ENCODE measurements around the gene PTPN14. TPM values are rescaled to one million over a fixed set of nuclear protein-coding genes. Genes with fewer than 3 reads are reported as not detected.

The PTPN14 gene
- polyA plus RNA-seq, 3 donors: 36.3 to 37.6 (median 36.4) TPM

DNA sequence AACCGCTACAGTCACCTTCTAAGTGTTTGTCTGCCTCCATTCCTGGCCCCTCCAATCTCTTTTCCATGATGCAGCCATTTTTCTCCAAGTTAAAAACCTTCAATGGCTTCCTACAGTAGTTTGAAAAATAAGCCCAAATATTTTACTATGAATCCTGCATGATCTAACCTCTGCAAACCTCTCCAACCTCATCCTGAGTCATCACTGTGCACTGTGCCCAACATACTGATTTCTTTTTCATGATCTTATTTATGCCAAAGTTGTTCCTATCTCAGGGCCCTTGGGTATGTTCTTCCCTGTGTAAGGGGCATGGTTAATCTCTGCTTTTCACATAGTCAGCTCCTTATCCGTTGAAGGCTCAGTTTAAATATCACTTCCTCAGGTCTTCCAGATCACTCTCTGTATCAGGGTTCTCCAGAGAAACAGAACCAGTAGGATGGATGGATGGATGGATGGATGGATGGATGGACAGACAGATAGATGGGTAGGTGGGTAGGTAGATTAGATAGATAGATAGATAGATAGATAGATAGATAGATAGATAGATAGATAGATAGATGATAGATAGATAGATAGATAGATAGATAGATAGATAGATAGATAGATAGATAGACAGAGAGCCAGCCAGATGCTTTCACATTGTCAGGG, 18.1 kb upstream of the PTPN14 start:
- DNase-seq (ENCODE audit: low read depth in 3 of 3, low spot score in 2 of 3): no peak

DNA sequence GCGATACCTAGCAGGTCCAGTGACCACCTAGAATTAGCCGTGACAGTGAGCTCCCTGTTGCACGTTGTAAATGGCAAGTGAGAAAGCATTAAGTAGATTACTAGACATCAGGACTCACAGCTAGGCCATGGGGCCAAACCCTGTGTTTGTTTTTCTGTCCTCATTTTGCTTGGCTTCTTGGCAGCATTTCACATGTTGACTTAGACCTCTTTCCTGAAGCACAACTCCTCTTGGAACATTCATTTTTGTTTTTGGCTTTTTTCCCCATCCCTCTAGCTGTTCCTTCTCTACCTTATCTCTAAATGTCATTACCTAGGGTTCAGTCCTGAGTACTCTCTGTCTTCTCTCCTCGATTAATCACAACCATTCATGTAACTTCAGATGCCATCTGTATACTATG, 16.9 kb upstream of the PTPN14 start:
- DNase-seq (ENCODE audit: low read depth in 3 of 3, low spot score in 2 of 3): no peak

DNA sequence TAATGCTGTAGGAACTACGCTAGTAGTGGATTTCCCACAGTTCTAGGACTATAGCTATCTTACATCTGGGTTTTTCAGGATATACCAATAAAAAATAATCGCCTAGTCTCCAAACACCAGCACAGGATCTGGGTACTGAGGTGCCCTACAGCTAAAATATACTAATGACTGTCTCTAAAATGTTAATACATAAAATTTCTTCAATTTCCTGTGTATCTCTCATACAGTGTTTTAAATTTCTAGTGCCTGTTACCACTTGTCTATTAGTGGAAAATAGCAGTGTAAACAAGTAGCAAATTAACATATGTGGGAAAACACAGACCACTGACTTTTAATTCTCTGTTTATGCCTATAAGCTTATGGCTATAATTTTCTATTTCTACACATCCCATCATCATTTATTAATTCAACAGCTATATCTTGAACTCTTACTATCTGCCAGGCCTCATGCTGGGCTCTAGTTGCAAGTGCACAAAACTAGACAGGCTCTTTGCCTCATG, 16.1 kb upstream of the PTPN14 start:
- no peak for DNase-seq (ENCODE audit: low read depth in 3 of 3, low spot score in 2 of 3)

DNA sequence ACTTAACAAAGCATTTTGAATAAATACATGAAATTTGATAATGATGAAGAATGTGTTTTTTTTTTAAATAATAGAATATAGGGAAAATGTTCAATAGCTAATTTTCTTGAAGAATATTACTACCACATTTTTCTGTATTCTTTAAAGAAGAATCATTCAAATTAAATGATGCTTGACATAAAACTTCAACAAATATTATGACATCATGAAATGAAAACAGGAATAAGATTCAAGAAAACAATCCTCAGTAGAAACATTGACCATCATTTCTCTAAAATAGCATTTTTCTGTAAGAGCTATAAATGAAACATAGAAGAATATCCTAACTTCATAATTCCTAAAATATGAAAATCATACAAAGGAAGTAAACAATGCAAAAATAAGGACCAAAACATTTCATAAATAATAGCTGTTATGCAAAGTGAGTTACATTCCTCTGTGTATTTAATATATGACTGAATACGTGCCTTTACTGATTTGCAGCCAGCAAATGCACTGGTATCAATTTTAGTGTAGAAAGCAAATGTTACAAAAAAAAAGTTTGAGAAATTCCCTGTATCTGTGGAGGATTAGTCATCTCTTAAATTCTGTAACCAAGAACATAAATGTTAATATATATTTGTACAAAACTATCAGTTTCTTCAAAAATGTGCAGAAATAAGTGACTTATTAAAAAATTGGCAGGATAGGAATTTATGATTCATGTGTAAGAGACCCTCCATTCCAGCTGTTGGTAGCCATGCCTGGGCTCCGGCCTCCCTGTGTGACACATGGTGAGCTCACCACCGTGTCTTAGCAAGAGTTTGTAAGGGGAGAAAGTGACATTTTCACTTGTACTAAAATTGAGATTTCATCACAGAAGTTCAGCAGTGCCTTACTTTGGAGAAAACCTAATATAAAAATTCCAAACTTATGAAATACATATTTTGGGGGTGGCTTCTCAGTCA, 15.0 kb upstream of the PTPN14 start:
- no peak for DNase-seq (ENCODE audit: low read depth in 3 of 3, low spot score in 2 of 3)

DNA sequence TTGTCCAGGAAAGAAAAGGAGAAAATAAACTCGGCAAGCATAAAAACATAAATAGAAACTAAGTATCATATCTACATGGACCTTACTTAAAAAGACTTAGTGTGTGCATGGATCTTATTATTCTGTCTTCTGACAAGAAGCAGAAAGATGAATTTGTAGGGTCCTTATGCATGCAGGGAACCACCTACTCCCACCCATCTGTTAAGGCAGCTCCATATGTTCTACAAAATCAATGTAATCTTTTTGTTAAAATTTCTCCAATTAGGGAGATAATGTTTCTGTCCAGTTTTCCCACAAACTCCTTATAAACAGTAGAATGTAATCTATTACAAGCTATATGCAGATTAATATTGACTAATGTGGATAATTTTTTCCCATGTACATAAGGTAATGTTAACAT, 13.9 kb upstream of the PTPN14 start:
- no peak for DNase-seq (ENCODE audit: low read depth in 3 of 3, low spot score in 2 of 3)

DNA sequence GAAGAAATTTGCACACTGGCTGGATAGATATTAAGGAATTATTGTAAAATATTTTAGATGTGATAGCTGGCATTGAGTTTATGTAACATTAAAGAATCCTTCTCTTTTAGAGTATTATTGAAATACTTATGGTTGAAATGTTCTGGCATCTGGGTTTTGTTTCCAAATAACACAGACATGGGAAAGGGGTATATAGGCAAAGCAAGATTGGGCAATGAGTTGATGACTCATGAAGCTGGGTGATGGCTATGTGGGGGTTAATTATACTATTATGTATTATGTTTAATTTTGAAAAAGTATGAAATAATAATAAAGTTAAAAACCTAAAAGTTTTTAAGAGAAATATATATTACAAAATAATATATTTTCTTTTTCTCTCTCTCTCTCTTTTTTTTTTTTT, 12.5 kb upstream of the PTPN14 start:
- no peak for DNase-seq (ENCODE audit: low read depth in 3 of 3, low spot score in 2 of 3)

DNA sequence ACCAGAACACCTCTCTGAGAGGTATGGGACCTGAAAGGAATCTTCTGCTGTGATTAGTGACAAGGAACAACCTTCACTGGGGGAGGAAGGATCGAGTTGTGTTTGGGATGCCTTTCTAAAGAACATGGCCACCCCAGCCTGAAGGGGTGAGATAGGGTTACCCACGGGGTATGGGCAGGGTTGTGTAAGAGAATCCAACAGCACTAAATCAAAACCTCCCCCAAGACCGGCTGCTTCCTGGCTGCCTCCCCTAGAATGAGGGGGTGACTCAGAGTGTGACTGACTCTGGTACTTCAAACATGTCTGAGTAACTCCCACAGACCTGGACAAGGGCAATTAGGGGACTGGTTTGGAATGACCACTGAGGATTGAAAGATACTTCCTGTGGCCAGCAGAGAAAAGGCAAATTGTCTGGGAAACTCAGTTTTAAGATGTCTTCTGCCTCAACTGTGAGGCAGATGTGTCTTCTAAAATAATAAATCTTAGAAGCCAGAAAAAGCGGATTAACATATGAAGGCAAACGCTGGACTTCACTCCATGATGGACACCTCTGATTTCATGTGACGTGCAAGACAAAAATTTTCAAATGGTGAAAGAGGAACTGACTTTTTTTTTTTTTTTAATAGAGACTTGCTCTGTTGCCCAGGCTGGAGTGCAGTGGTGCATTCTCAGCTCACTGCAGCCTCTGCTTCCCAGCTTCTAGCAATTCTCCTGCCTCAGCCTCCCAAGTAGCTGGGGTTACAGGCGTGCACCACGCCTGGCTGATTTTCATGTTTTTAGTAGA, 6.7 kb upstream of the PTPN14 start:
- peak in 1 of 3 donors; percentile 77 for DNase-seq (ENCODE audit: low read depth in 3 of 3, low spot score in 2 of 3)

DNA sequence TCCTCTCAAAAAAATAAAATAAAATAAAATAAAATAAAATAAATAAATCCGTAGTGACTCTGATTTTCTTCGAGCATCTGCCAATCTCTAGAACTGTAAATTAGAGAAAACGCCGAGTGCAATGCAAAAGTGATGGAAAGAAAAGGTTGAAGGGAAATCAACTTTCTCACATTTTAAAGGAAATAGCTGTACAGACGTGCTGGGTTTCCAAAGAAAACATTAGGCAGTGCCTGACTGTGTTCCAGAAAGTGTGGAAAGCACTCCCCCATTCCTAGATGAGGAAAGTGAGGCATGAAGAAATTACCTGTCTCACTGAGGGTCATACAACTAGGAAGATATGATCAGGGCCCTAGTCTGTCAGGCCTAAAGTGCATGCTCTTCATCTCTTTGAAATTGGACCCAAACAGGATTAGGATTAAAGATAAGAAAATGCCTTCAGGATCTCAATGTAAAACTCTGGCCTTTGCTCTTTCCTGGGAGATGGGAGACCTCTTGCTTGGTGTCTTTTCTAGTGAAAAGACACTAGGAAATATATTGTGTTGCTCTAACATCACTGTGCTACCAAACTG, 1.8 kb upstream of the PTPN14 start:
- DNase-seq (ENCODE audit: low read depth in 3 of 3, low spot score in 2 of 3): no peak

DNA sequence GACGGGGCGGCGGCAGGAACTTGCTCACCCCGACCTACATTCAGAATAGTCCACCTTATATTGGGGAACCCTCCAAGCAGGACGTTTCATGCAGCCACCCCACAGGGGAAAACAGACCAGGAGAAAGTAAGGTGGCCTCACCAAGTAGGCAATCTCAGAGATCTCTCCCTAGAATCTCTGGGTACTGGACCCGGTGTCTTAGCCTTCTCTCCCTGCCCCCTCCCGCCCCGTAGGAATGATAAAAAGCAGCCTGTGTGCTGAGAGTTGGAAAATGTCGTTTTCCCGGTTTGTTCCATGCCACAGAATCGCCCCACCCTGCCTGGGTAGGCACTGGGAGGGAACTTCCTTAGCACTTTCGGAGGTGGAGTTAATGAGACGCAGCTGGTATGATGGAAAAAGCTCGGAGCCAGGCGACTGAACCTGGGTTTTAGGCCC, 789 bp upstream of the PTPN14 start:
- DNase-seq (ENCODE audit: low read depth in 3 of 3, low spot score in 2 of 3): peak in 2 of 3 donors; percentile 69 to 72

DNA sequence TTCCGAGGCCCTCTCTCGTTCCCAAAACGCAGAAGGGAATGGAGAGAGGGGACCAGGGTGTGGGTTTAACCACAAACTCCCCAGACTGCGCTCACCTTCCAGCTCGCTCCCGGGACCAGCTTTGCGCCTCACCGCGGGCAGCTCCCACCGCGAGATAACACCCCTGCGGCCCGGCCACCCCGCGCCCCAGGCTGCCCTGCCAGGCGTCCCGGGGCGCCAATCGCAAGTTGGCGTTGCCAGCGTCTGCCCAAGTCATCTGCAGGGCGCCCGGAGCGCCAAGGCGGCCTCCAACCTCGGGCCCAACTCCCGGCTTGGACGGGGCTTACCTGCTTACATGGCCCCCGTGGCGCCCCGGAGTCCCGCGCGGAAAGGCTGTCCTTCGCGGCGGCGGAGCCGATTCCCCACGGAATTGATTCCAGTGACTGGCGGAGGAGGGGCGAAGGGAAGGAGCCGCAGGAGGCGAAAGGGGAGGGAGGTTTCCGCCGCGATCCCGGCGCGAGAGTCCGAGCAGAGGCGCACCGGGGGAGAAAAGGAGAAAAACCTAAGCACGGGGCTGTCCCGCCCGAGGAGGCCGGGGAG, 456 bp downstream of the PTPN14 start:
- DNase-seq (ENCODE audit: low read depth in 3 of 3, low spot score in 2 of 3): no peak

DNA sequence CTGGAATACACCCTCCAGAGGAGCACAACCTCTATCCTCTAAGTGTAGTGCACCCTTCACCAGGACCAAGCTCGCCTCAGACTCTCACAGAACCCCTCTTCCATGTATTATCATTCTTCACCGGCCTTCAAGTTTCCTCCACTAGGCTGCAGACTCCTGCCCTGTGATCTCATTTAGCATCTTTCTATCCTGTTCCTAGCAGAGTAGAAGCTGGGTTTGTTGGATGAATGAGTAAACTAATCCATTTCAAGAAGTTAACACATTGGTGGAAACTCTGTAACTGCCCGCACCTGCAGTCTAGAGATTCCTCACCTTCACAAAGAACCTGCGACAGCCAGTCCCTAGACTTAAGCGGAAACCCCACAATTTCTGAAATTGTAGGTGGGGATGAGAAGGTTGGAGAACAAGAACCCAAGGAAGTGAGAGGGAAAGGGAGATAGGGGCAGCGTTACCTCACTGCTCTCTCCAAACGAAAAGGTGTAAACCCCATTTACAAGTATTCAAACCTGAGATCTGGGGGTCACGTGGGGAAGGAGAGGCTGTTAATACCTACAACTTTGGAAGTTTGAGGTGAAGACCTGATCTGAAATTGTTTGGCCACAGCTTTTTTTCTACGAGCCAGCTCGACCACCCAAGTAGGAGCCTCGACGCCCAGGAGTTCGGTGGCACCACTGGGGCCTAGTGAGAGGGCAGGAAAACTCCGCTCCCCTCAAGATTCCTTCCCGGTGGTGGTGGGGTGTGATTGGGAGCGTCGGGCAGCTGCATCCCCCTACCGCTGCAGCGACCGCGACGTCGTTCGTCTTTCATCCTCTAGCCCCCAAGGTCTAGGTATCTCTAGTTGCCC, 1.2 kb downstream of the PTPN14 start:
- DNase-seq (ENCODE audit: low read depth in 3 of 3, low spot score in 2 of 3): no peak

DNA sequence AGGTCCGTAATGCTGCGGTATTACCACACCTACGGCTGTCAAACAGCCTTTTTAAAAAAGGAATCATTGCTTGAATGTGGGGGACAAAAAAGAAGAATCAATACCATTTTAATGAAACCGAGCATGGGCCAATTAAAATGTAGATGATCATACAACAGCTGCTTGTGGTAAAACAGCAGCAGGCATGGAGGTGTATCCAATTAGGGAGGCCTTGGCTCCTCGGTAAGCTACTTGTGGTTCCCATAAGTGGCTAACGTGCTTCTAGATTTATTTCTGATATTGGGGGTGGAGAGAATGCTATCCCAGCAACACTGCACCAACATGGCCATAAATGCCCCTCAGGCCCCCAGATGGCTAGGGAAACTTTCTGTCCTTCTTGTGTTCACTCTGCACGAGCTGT, 1.8 kb downstream of the PTPN14 start:
- no peak for DNase-seq (ENCODE audit: low read depth in 3 of 3, low spot score in 2 of 3)

DNA sequence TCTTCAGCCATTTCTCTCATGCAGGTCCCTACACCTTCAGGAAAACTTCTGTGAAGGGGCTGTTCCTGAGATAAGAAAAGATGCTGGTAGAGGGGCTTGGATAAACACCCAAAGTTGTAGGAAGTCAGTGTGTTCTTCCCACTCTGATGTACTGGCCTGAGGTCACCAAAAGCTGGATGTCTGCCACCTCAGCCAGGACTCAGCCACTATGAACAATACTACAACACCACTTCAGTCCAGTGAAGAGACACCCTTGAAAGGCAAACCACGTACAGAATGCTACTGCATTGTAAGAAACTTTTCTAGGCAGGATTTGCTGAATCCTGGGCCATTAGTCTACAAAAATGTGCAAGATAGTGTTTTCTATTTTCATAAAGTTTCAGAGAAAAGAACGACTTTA, 2.4 kb downstream of the PTPN14 start:
- DNase-seq (ENCODE audit: low read depth in 3 of 3, low spot score in 2 of 3): no peak

DNA sequence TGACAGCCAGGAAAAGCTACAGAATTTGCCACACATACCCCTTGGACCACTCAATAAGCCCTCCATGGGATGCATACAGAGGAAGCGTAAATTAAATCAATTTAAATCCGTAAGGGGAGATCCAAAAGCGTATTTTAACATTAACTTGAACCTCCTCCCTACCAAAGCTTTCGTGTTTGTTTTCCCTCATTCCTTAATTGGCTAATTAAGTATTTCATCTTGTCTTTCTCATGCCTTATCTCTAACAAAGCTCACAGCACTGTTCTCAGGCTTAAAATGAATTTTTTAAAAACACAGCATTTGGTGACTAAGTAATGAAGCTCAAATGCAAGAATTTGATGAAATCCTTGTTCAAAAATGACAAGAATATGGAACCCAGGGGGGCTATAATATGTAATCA, 3.1 kb downstream of the PTPN14 start:
- DNase-seq (ENCODE audit: low read depth in 3 of 3, low spot score in 2 of 3): no peak

DNA sequence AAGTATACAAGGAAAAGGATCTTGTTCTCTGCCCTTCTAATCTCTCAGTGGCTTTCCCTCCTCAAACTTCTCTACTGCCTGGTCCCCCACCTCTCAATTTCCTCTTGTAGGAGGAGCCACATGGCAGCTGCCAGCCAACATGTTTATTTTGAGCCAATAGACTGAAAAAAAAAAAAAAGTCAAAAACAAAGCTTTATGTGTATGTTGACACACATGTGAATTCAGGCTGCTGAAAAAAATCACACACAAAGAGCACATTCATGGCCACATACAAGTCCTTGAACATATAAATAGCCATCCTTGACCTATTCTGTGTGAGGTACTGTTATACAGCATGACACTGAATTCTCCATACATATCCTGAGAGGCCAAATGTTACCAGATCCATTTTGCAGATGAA, 3.7 kb downstream of the PTPN14 start:
- DNase-seq (ENCODE audit: low read depth in 3 of 3, low spot score in 2 of 3): no peak

DNA sequence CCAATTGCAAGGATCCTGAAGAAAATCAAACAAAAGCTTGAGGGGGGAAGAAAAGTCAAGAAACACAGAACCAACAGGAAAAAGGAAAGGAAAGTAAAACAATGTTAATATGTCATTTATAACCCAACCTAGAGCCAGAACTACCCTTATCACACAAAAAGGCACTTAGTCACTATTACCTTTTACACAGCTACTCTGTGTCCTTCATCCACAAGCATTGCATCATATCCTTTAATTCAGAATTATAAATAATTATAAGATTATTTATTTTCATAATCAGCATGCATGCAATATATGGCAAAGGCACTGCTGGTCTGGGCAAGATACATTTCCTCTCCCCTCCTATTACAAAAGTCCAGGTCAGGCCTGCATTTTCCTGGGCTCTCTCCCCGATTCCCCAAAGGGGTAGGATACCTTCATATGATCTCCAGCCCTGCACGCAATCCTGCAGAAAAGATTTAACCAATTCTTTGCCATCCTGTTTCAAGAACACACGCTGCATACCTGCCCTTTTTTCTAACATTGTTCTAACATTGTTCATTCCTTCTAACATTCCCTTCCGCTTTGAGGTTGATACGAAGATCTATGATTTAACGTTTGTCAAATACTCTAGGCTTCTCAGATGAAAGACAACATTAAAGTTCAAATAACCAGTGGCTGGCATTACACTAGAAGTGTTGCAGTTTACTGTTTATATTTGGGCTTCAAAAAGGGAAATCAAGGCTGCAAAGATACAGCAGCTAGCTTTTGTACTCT, 4.3 kb downstream of the PTPN14 start:
- no peak for DNase-seq (ENCODE audit: low read depth in 3 of 3, low spot score in 2 of 3)

DNA sequence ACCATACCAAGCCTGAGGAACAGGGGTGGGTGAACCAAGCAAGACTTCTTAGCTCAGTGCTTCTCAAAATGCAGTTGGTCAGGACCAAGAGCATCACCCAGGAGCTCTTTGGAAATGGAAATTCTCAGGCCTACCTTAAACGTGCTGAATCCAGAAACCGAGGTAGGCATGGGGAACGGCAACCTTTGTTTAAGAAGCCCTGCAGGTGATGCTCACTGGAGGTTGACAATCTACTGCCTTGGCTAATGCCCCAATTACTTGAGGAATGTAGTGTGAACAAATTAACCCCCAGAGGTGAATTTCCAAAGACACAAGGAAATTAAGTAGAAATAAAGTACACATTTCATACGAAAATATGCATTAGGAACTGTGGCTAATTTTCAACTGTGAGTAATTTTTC, 5.3 kb downstream of the PTPN14 start:
- DNase-seq (ENCODE audit: low read depth in 3 of 3, low spot score in 2 of 3): no peak

DNA sequence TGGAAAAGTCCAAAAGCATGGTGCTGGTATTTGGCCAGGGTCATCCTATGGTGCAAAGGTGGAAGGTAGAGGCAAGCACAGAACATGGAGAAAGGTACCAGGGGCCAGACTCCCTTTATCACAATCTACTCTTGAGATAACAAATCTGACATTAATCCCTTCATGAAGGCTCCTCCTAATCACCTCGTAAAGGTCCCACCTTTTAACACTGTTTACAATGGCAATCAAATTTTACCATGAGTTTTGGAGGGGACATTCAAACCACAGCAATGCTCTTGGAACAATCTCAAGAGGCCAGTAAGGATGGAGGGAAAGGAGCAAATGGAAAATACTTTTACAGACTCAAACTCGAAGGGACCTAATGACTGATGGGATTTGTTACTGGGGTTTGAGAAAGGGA, 6.1 kb downstream of the PTPN14 start:
- DNase-seq (ENCODE audit: low read depth in 3 of 3, low spot score in 2 of 3): no peak

DNA sequence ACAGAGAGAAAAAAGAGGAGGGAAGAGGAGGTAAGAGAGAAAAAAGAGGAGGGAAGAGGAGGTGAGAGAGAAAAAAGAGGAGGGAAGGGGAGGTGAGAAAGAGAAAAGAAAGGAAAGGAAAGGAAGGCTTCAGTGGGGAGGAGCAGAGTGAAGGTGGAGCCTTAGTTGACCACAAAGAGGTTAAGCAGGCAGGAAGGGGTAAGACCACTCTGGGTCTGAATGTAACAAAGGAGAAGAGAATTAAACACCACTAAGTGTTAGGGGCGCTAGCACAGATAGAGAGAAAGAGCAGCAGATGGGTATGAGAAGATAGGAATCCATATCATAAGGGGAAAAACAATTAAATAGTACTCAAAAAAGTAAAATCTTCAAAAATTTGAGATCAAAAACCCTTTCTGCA, 6.6 kb downstream of the PTPN14 start:
- no peak for DNase-seq (ENCODE audit: low read depth in 3 of 3, low spot score in 2 of 3)
